Mesendoderm (in vitro differentiated cells): ENCODE data around the gene SEMA4G.

Source experiments
- DNase-seq: peaks from one replicate; pipeline ENCODE4 v3.0.0; 2013
- H2AK5ac ChIP-seq: 2 replicates; pipeline ENCODE4 v1.6.1; 2013; ENCODE audit warnings: low read length, inconsistent platforms
- H2BK120ac ChIP-seq: 2 replicates; pipeline ENCODE4 v1.6.1; 2013; ENCODE audit warnings: low read depth, mild to moderate bottlenecking, low read length, moderate library complexity, mixed read lengths
- H2BK15ac ChIP-seq: replicated peaks from 2 replicates; pipeline ENCODE4 v1.6.1; 2013; ENCODE audit warnings: low read depth, mild to moderate bottlenecking, moderate library complexity
- H2BK5ac ChIP-seq: 2 replicates; pipeline ENCODE4 v1.6.1; 2013; ENCODE audit warnings: low read length, inconsistent platforms
- H3K18ac ChIP-seq: 2 replicates; pipeline ENCODE4 v1.6.1; 2013; ENCODE audit warnings: mild to moderate bottlenecking, low read length, mixed read lengths
- H3K23ac ChIP-seq: one replicate; pipeline ENCODE4 v1.6.1; 2013; ENCODE audit warnings: low read length
- H3K27ac ChIP-seq: 2 replicates; pipeline ENCODE4 v1.5.1; 2013; ENCODE audit warnings: low read depth, mild to moderate bottlenecking, inconsistent platforms, low read length, moderate library complexity
- H3K27me3 ChIP-seq: 2 replicates; pipeline ENCODE4 v1.6.1; 2013; ENCODE audit warnings: low read length, control low read depth, mild to moderate bottlenecking, inconsistent platforms; ENCODE audit not compliant: insufficient read depth, poor library complexity
- H3K36me3 ChIP-seq: 2 replicates; pipeline ENCODE4 v1.6.1; 2013; ENCODE audit warnings: low read length, inconsistent platforms; ENCODE audit not compliant: control insufficient read depth, insufficient read depth
- H3K4ac ChIP-seq: one replicate; pipeline ENCODE4 v1.6.1; 2013; ENCODE audit warnings: low read depth, mild to moderate bottlenecking, low read length, moderate library complexity
- H3K4me1 ChIP-seq: 2 replicates; pipeline ENCODE4 v1.6.1; 2013; ENCODE audit warnings: low read depth, low read length, inconsistent platforms; ENCODE audit not compliant: control insufficient read depth
- H3K4me2 ChIP-seq: 2 replicates; pipeline ENCODE4 v1.6.1; 2013; ENCODE audit warnings: low read length
- H3K4me3 ChIP-seq: 2 replicates; pipeline ENCODE4 v1.5.1; 2013; ENCODE audit warnings: mild to moderate bottlenecking, low read length
- H3K56ac ChIP-seq: one replicate; pipeline ENCODE4 v1.6.1; 2013; ENCODE audit warnings: low read length
- H3K79me1 ChIP-seq: 2 replicates; pipeline ENCODE4 v1.6.1; 2013; ENCODE audit warnings: low read length, inconsistent platforms
- H3K79me2 ChIP-seq: 2 replicates; pipeline ENCODE4 v1.6.1; 2013; ENCODE audit warnings: mild to moderate bottlenecking, low read length; ENCODE audit not compliant: control insufficient read depth, insufficient read depth
- H3K9ac ChIP-seq: 2 replicates; pipeline ENCODE4 v1.6.1; 2013; ENCODE audit warnings: low read length, inconsistent platforms
- H4K5ac ChIP-seq: one replicate; pipeline ENCODE4 v1.6.1; 2013; ENCODE audit warnings: low read length
- H4K8ac ChIP-seq: one replicate; pipeline ENCODE4 v1.6.1; 2013; ENCODE audit warnings: low read depth, mild to moderate bottlenecking, control low read depth, low read length, moderate library complexity
- WGBS: extraction: QIAGEN DNeasy Blood & Tissue Kit; methylation state at CpG from one replicate; pipeline ENCODE4 v1.1.7; 2013; ENCODE audit warnings: low lambda C conversion rate, missing lambda C conversion rate; ENCODE audit not compliant: insufficient coverage; ENCODE audit errors: extremely low coverage; 5-methylcytosine and 5-hydroxymethylcytosine counted together

SEMA4G gene

DNA sequence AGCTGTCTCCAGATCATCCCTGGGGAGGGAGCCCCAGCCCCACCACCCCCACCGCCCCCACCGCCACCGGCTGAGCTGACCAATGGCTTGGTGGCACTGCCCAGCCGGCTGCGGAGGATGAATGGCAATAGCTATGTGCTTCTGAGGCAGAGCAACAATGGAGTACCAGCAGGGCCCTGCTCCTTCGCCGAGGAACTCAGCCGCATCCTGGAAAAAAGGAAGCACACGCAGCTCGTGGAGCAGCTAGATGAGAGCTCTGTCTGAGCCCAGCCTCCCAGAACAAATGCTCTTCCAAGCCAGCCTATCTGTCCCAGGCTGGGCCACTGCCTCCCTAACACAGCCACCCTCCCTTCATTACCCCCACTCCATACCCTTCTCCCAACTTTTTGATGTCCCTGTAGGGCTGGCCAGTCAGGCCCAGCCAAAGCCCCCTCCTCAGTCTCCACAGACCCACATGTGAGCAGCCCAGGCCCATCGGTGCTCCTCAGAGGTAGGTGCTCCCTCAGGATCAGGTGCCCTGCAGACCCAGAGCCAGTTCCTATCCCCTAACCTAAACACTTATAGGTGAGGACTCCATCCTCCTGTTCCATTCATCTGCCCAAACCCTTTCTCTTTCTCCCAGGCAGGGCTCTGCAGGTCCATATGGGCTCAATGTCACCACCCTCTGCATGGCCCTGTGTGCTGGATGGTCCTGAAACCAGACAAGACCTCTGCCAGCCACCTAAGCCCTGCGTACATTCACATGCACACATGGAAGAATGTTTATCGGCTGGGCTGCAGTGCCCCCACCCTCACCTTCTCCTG, 14.8 kb downstream of the SEMA4G start:
- Histone ChIP-seq H3K27ac (no peak overlapping the region), H3K56ac (no peak overlapping the region), H3K9ac (no peak overlapping the region), H2BK120ac (no peak overlapping the region), H2AK5ac (no peak overlapping the region), H3K79me1 (peaks cover 22% of the 10 kb centered on the region), H3K23ac (no peak overlapping the region), H4K8ac (no peak overlapping the region), H3K79me2 (peaks cover 23% of the 10 kb centered on the region), H3K18ac (no peak overlapping the region), H3K4me2 (no peak overlapping the region), H3K4ac (no peak overlapping the region), H3K36me3 (no peaks in the 10 kb centered on the region), H3K27me3 (no peaks in the 10 kb centered on the region), H4K5ac (no peak overlapping the region), H3K4me3 (no peak overlapping the region), H2BK5ac (no peak overlapping the region), H2BK15ac (no peak overlapping the region), H3K4me1 (peaks cover 6% of the 10 kb centered on the region)
- WGBS: no CpG with 5 or more reads among the region's 13 CpGs
- no peak for DNase-seq

DNA sequence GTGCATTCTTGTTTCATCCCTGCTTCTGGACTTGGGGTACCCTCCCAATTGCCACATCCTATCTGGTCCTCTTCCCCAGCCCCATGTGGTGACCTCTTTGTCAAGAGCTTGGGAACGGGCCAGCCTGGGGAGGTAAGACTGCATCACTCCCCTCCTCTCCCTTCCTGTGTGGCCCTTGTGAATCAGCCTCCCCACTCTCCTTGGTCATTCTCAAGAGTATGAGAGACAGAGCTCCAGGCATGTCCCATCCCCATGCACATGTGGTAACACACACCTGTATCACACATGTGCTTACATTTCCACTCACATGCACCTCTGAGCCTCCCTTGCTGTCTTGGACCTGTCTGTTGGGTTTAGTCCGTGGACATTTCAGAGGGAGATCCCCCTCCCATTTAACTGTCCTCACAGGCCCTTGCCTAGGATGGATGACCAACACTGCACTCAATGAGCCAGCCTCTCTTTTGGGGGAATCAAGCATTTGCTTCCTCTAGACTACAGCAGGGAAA, 15.4 kb downstream of the SEMA4G start:
- no CpG with 5 or more reads among the region's 2 CpGs for WGBS
- Histone ChIP-seq H3K4me2 (no peak overlapping the region), H3K79me1 (peaks cover 24% of the 10 kb centered on the region), H3K27ac (no peak overlapping the region), H3K9ac (no peak overlapping the region), H3K79me2 (peaks cover 30% of the 10 kb centered on the region), H3K4me1 (peaks cover 6% of the 10 kb centered on the region), H3K27me3 (no peaks in the 10 kb centered on the region), H2BK15ac (no peak overlapping the region), H4K5ac (no peak overlapping the region), H3K56ac (no peak overlapping the region), H2AK5ac (no peak overlapping the region), H3K36me3 (no peaks in the 10 kb centered on the region), H3K4me3 (no peak overlapping the region), H3K18ac (no peak overlapping the region), H4K8ac (no peak overlapping the region), H2BK5ac (no peak overlapping the region), H2BK120ac (no peak overlapping the region), H3K23ac (no peak overlapping the region), H3K4ac (no peak overlapping the region)
- no peak for DNase-seq

- Histone ChIP-seq H4K8ac (no peak overlapping the region), H3K79me1 (peaks cover 25% of the 10 kb centered on the region), H2BK15ac (no peak overlapping the region), H3K27me3 (no peaks in the 10 kb centered on the region), H3K4me3 (no peak overlapping the region), H4K5ac (no peak overlapping the region), H3K4me1 (peaks cover 6% of the 10 kb centered on the region), H3K18ac (no peak overlapping the region), H3K79me2 (peaks cover 34% of the 10 kb centered on the region), H2BK120ac (no peak overlapping the region), H3K56ac (no peak overlapping the region), H3K9ac (no peak overlapping the region), H3K36me3 (peaks cover under 1% of the 10 kb centered on the region), H2AK5ac (no peak overlapping the region), H2BK5ac (no peak overlapping the region), H3K4me2 (no peak overlapping the region), H3K4ac (no peak overlapping the region), H3K23ac (no peak overlapping the region), H3K27ac (no peak overlapping the region)
- no peak for DNase-seq
- WGBS: no CpG with 5 or more reads among the region's 5 CpGs
These were observed 16.0 kb downstream of the SEMA4G start for GRCh38 chr10:100985336-100985735.

DNA sequence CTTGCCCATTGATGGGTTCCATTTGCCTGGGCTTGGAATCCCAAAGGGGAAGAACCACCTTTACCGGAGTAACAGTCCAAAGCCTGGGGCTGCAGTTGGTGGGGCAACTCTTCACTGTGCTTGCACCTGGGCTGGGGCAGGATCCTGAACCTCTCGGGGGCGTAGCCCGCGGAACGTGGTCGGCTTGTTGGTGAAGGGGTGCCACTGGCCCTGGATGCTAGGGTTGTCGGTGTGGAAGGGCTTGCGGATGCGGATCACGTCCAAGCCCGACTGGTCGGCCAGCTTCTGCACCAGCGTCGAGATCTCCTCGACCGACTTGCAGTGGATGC, 17.3 kb downstream of the SEMA4G start:
- Histone ChIP-seq H2AK5ac (peak overlapping the region; percentile 82), H3K9ac (peak overlapping the region; percentile 100), H3K4me2 (peak overlapping the region; percentile 99), H3K27ac (no peak overlapping the region), H3K4me3 (peak overlapping the region; percentile 100), H3K79me1 (peaks cover 27% of the 10 kb centered on the region), H3K23ac (peak overlapping the region; percentile 80), H4K5ac (no peak overlapping the region), H3K18ac (no peak overlapping the region), H3K4ac (no peak overlapping the region), H3K79me2 (peaks cover 36% of the 10 kb centered on the region), H3K27me3 (no peaks in the 10 kb centered on the region), H3K36me3 (peaks cover 11% of the 10 kb centered on the region), H2BK120ac (no peak overlapping the region), H2BK15ac (no peak overlapping the region), H3K56ac (peak overlapping the region; percentile 100), H4K8ac (no peak overlapping the region), H2BK5ac (no peak overlapping the region), H3K4me1 (peaks cover 6% of the 10 kb centered on the region)
- DNase-seq: no peak
- WGBS: no CpG with 5 or more reads among the region's 17 CpGs

- H3K27me3 ChIP-seq: no peaks in the 10 kb centered on the region
- peak within 1 kb of the TSS; percentile 16 for H3K18ac ChIP-seq
- H4K5ac ChIP-seq: no peak within 1 kb of the TSS
- H3K9ac ChIP-seq: peak within 1 kb of the TSS; percentile 100
- H3K36me3 ChIP-seq: peaks cover 11% of the 10 kb centered on the region
- peak within 1 kb of the TSS; percentile 99 for H2AK5ac ChIP-seq
- peak; percentile 92 for DNase-seq
- H2BK120ac ChIP-seq: no peak within 1 kb of the TSS
- peaks cover 6% of the 10 kb centered on the region for H3K4me1 ChIP-seq
- peaks cover 36% of the 10 kb centered on the region for H3K79me2 ChIP-seq
- peaks cover 27% of the 10 kb centered on the region for H3K79me1 ChIP-seq
- H4K8ac ChIP-seq: no peak within 1 kb of the TSS
- H2BK15ac ChIP-seq: no peak within 1 kb of the TSS
- H3K4me3 ChIP-seq: peak within 1 kb of the TSS; percentile 100
- peak within 1 kb of the TSS; percentile 80 for H3K23ac ChIP-seq
- peak within 1 kb of the TSS; percentile 90 for H3K27ac ChIP-seq
- WGBS: no CpG with 5 or more reads among the region's 75 CpGs
- H2BK5ac ChIP-seq: peak within 1 kb of the TSS; percentile 91
- peak within 1 kb of the TSS; percentile 100 for H3K56ac ChIP-seq
- H3K4ac ChIP-seq: peak within 1 kb of the TSS; percentile 24
- peak within 1 kb of the TSS; percentile 99 for H3K4me2 ChIP-seq
These were observed 17.8 kb downstream of the SEMA4G start, which contains the start of the genes MRPL43 and TWNK for GRCh38 chr10:100986952-100987684. Gene MRPL43 (minus strand): TSS chr10:100987497. CDS start chr10:100987443, 54 bp downstream. Gene TWNK (plus strand): TSS chr10:100987543. CDS start chr10:100988211, 668 bp downstream.
